GM12878 (cell line): Measurements from ENCODE around the gene NEK8. TPM values are rescaled to one million over a fixed set of nuclear protein-coding genes. Genes with fewer than 3 reads are reported as not detected.

Source experiments
- CHD1 ChIP-seq: IDR thresholded peaks from 2 replicates; pipeline ENCODE4 v1.6.1; 2012; ENCODE audit warnings: low read depth, low read length, improper control_type of control experiment
- CREB1 ChIP-seq: IDR thresholded peaks from 2 replicates; pipeline ENCODE4 v1.6.1; 2012; ENCODE audit warnings: low read depth, mild to moderate bottlenecking, inconsistent platforms
- CTCF ChIP-seq, 3 experiments: IDR thresholded peaks in 2 of 3; conservative IDR thresholded peaks in 1 of 3; 2 replicates each; pipeline ENCODE4 v1.5.1; 2011; ENCODE audit warnings: low read depth in 3 of 3, low read length in 3 of 3, mild to moderate bottlenecking in 3 of 3, control low read depth in 2 of 3, moderate library complexity in 2 of 3, inconsistent platforms in 1 of 3, mixed read lengths in 1 of 3; ENCODE audit not compliant: control insufficient read depth in 2 of 3, insufficient read depth in 1 of 3; ENCODE audit errors: extremely low read depth in 1 of 3
- DPF2 ChIP-seq: fragments of 450-650 bp; IDR thresholded peaks from 2 replicates; pipeline ENCODE4 v1.6.1; 2017; ENCODE audit warnings: mild to moderate bottlenecking
- EED ChIP-seq: sonication (generic); IDR thresholded peaks from 2 replicates; pipeline ENCODE4 v1.6.1; 2016; ENCODE audit warnings: antibody characterized with exemption, low read depth
- GATAD2B ChIP-seq: fragments of 450-650 bp; conservative IDR thresholded peaks from 2 replicates; pipeline ENCODE4 v1.6.1; 2017; ENCODE audit warnings: low read depth, mild to moderate bottlenecking, moderate library complexity
- IRF4 ChIP-seq: IDR thresholded peaks from 2 replicates; pipeline ENCODE4 v1.6.1; 2011; ENCODE audit warnings: low read depth, low read length
- MXI1 ChIP-seq: fragments of 150-350 bp; IDR thresholded peaks from 2 replicates; pipeline ENCODE4 v1.6.1; 2011; ENCODE audit warnings: low read depth, mild to moderate bottlenecking, inconsistent platforms, low read length, improper control_type of control experiment
- SMAD5 ChIP-seq: IDR thresholded peaks from 2 replicates; pipeline ENCODE4 v1.6.1; 2016; ENCODE audit warnings: antibody characterized with exemption, low read depth
- SMC3 ChIP-seq: IDR thresholded peaks from 2 replicates; pipeline ENCODE4 v1.6.1; 2011; ENCODE audit warnings: low read length, improper control_type of control experiment, borderline replicate concordance
- SP1 ChIP-seq: IDR thresholded peaks from one replicate; pipeline ENCODE4 v1.6.1; 2011; ENCODE audit warnings: low read depth, low read length
- TAF1 ChIP-seq: IDR thresholded peaks from 2 replicates; pipeline ENCODE4 v1.6.1; 2011; ENCODE audit warnings: mild to moderate bottlenecking, low read depth, low read length, borderline replicate concordance
- TCF12 ChIP-seq: IDR thresholded peaks from 2 replicates; pipeline ENCODE4 v1.6.1; 2011; ENCODE audit warnings: low read depth, mild to moderate bottlenecking, low read length
- ZBTB11 ChIP-seq: fragments of 450-650 bp; formaldehyde crosslinking; IDR thresholded peaks from 2 replicates; pipeline ENCODE4 v1.5.0; 2022; ENCODE audit warnings: mild to moderate bottlenecking, missing genetic modification characterization
- polyA plus RNA-seq, 11 experiments: library from polyadenylated mRNA; depleted of rRNA in 4 of 11; unstranded in 6 of 11; stranded (reverse) in 5 of 11; fragments of >200 nt; fragmentation: Nextera tagmentation in 4 of 11; fragmentation: Illumina TruSeq in 1 of 11; extraction: Ambion mirVana in 4 of 11; extraction: Trizol in 1 of 11; gene quantifications; 1 replicate in 1 of 11; 2 replicates in 10 of 11; pipeline versions ENCODE4 v1.2.1 to v1.2.3, GENCODE V29; 2011 to 2016; ENCODE audit warnings: inconsistent platforms in 2 of 11, missing spikeins in 2 of 11, low read depth in 1 of 11
- total RNA-seq, 4 experiments: library from RNA; depleted of rRNA in 3 of 4; stranded (reverse); fragments of >200 nt in 3 of 4; fragmentation: Illumina TruSeq in 1 of 4; extraction: Trizol in 1 of 4; gene quantifications; 2 replicates each; pipeline versions ENCODE4 v1.2.1 to v1.2.3, GENCODE V29; 2013 to 2021
- TF ChIP-seq, protein P1 (sequence below): fragments of 450-650 bp; IDR thresholded peaks from 2 replicates; pipeline ENCODE4 v1.6.1; 2016; ENCODE audit warnings: mild to moderate bottlenecking
- TF ChIP-seq, protein P2 (sequence below): fragments of 450-650 bp; IDR thresholded peaks from 2 replicates; pipeline ENCODE4 v1.6.1; 2017; ENCODE audit warnings: borderline replicate concordance
- TF ChIP-seq, protein P3 (sequence below): IDR thresholded peaks from 2 replicates; pipeline ENCODE4 v1.6.1; 2012; ENCODE audit warnings: low read depth, low read length, improper control_type of control experiment
- TF ChIP-seq, protein P4 (sequence below): fragments of 150-350 bp; IDR thresholded peaks from 2 replicates; pipeline ENCODE4 v1.6.1; 2016; ENCODE audit warnings: low read depth, low read length

NEK8 gene
- total and polyA plus RNA-seq, 10 of the 15 experiments (the other 5 are each of a cell fraction or from before 2014, with no cell fraction given) = 2.3 to 14.3 (median 9.4) TPM

DNA sequence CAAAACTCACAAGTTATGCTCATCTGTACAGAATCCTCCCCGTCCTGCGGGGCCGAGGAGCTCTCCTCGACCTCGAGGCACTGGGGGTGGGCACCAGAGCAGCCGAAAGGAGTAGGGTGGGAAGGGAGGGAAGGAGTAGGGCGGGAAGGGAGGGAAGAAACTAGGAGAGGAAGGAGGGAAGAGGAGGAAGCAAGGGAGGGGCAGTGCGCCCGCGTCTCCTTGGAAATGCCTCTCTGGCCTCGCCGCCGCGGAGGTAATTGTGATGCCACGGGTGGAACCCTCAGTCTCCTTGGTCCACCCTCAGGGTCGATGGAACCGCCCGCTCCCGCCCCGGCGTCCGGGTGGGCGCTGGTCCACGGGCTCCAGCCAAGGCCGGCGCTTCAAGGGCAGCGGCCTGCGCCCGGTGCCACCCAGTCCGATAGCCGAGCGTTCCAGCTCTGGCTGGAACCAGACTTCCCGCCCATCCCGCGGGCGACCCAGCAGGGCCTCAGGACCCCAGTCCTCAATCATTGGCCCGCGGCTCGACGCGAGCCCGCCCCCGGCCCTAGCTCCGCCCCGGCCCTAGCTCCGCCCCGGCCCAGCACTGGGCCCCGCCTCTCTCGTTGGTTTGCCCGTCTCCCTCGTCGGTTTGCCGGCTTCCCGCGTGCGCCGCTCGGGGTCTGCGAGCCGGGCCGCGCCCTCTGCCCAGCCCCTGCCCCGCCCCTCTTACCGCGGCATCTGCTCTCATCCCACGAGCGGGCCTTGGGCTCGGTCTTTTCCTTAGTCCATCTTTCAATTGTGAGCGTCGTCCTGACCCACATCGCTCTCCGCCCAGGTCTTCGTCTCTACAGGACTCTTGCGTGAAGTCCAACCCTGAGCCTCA, 17.5 kb upstream of the NEK8 start (continued):
- TF ChIP-seq CTCF (IDR thresholded peaks at IDR 0.05 in 2 of 3, conservative IDR thresholded peaks at IDR 0.05 in 1 of 3; ENCODE audit: control insufficient read depth in 2 of 3, extremely low read depth in 1 of 3, insufficient read depth in 1 of 3, low read depth in 3 of 3, low read length in 3 of 3) (no peak), MXI1 (peak; percentile 81), GATAD2B (no peak; the same call in 1 of the 2 replicates), TCF12 (no peak), SP1 (peak; percentile 44), TAF1 (no peak), EED (no peak), CHD1 (no peak), IRF4 (no peak), DPF2 (no peak), SMC3 (no peak), CREB1 (no peak), ZBTB11 (CRISPR knock-in tag) (no peak), SMAD5 (no peak; the same call in 1 of the 2 replicates)
- TF ChIP-seq, protein P1, sequence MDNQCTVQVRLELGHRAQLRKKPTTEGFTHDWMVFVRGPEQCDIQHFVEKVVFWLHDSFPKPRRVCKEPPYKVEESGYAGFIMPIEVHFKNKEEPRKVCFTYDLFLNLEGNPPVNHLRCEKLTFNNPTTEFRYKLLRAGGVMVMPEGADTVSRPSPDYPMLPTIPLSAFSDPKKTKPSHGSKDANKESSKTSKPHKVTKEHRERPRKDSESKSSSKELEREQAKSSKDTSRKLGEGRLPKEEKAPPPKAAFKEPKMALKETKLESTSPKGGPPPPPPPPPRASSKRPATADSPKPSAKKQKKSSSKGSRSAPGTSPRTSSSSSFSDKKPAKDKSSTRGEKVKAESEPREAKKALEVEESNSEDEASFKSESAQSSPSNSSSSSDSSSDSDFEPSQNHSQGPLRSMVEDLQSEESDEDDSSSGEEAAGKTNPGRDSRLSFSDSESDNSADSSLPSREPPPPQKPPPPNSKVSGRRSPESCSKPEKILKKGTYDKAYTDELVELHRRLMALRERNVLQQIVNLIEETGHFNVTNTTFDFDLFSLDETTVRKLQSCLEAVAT = no peak
- TF ChIP-seq, protein P2, sequence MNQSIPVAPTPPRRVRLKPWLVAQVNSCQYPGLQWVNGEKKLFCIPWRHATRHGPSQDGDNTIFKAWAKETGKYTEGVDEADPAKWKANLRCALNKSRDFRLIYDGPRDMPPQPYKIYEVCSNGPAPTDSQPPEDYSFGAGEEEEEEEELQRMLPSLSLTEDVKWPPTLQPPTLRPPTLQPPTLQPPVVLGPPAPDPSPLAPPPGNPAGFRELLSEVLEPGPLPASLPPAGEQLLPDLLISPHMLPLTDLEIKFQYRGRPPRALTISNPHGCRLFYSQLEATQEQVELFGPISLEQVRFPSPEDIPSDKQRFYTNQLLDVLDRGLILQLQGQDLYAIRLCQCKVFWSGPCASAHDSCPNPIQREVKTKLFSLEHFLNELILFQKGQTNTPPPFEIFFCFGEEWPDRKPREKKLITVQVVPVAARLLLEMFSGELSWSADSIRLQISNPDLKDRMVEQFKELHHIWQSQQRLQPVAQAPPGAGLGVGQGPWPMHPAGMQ = no peak
- TF ChIP-seq, protein P3, sequence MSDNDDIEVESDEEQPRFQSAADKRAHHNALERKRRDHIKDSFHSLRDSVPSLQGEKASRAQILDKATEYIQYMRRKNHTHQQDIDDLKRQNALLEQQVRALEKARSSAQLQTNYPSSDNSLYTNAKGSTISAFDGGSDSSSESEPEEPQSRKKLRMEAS = no peak; the same call in 1 of the 2 replicates
- TF ChIP-seq, protein P4, sequence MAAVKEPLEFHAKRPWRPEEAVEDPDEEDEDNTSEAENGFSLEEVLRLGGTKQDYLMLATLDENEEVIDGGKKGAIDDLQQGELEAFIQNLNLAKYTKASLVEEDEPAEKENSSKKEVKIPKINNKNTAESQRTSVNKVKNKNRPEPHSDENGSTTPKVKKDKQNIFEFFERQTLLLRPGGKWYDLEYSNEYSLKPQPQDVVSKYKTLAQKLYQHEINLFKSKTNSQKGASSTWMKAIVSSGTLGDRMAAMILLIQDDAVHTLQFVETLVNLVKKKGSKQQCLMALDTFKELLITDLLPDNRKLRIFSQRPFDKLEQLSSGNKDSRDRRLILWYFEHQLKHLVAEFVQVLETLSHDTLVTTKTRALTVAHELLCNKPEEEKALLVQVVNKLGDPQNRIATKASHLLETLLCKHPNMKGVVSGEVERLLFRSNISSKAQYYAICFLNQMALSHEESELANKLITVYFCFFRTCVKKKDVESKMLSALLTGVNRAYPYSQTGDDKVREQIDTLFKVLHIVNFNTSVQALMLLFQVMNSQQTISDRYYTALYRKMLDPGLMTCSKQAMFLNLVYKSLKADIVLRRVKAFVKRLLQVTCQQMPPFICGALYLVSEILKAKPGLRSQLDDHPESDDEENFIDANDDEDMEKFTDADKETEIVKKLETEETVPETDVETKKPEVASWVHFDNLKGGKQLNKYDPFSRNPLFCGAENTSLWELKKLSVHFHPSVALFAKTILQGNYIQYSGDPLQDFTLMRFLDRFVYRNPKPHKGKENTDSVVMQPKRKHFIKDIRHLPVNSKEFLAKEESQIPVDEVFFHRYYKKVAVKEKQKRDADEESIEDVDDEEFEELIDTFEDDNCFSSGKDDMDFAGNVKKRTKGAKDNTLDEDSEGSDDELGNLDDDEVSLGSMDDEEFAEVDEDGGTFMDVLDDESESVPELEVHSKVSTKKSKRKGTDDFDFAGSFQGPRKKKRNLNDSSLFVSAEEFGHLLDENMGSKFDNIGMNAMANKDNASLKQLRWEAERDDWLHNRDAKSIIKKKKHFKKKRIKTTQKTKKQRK = no peak
